Natural killer cell (primary cell): ENCODE results near the gene IPO4. TPM values are rescaled to one million over a fixed set of nuclear protein-coding genes. Genes with fewer than 3 reads are reported as not detected.

ENCODE experiments used
- ATAC-seq, 3 donors: fragments of 150-1000 bp in 2 of 3; fragments of 200-7000 bp in 1 of 3; cut with Tn5 transposase; 1 replicate in 1 of 3; 2 replicates in 2 of 3; pipeline ENCODE4 v1.10.0; 2021; ENCODE audit warnings: mild to moderate bottlenecking in 2 of 3, moderate library complexity in 2 of 3
- DNase-seq, 2 donors: peaks; one replicate each; pipeline versions ENCODE4 v3.0.0 to v3.0.0-alpha.2; 2013 to 2021; ENCODE audit warnings: mixed read lengths in 1 of 2
- H3K27ac ChIP-seq: one replicate; pipeline ENCODE4 v1.5.1; 2013; ENCODE audit warnings: mild to moderate bottlenecking, low read length
- H3K27me3 ChIP-seq: one replicate; pipeline ENCODE4 v1.6.1; 2013; ENCODE audit warnings: low read length; ENCODE audit not compliant: control insufficient read depth, insufficient read depth
- H3K36me3 ChIP-seq: one replicate; pipeline ENCODE4 v1.6.1; 2013; ENCODE audit warnings: low read length; ENCODE audit not compliant: control insufficient read depth, insufficient read depth
- H3K4me1 ChIP-seq: one replicate; pipeline ENCODE4 v1.6.1; 2013; ENCODE audit warnings: low read length; ENCODE audit not compliant: control insufficient read depth, insufficient read depth
- H3K4me3 ChIP-seq: one replicate; pipeline ENCODE4 v1.5.1; 2013; ENCODE audit warnings: low read length
- H3K9me3 ChIP-seq: one replicate; pipeline ENCODE4 v1.6.1; 2013; ENCODE audit warnings: low read length; ENCODE audit not compliant: control insufficient read depth, insufficient read depth
- H3K27ac Mint-ChIP-seq, 2 donors: one replicate each; pipeline ENCODE4 v1.8.0; 2022; ENCODE audit warnings: mild to moderate bottlenecking in 2 of 2, mixed read lengths in 2 of 2, moderate library complexity in 1 of 2
- H3K27me3 Mint-ChIP-seq, 2 donors: one replicate each; pipeline ENCODE4 v1.8.0; 2022; ENCODE audit warnings: low read depth in 2 of 2, mixed read lengths in 2 of 2
- H3K36me3 Mint-ChIP-seq: one replicate; pipeline ENCODE4 v1.8.0; 2022; ENCODE audit warnings: mixed read lengths
- H3K4me1 Mint-ChIP-seq, 2 donors: one replicate each; pipeline ENCODE4 v1.8.0; 2022; ENCODE audit warnings: mixed read lengths in 2 of 2
- H3K4me3 Mint-ChIP-seq: one replicate; pipeline ENCODE4 v1.8.0; 2022; ENCODE audit warnings: mild to moderate bottlenecking, moderate library complexity, mixed read lengths
- H3K9me3 Mint-ChIP-seq, 2 donors: one replicate each; pipeline ENCODE4 v1.8.0; 2022; ENCODE audit warnings: mixed read lengths in 2 of 2
- WGBS: methylation state at CpG from one replicate; pipeline ENCODE4 v1.1.7; 2013; ENCODE audit warnings: missing lambda C conversion rate; ENCODE audit not compliant: insufficient coverage; 5-methylcytosine and 5-hydroxymethylcytosine counted together
- intact Hi-C: fragments of 100-400 bp; cut with micrococcal nuclease; formaldehyde crosslinking; loops from one replicate; pipeline ENCODE4 v1.14.2; 2022
- total RNA-seq, 4 donors: library from RNA; stranded (reverse); fragments of 120-200 nt in 1 of 4; gene quantifications; one replicate each; pipeline versions ENCODE4 v1.2.3 to v1.2.4, GENCODE V29; 2013 to 2022
- TF ChIP-seq, protein P1 (sequence below): fragments of 200-600 bp; IDR thresholded peaks from one replicate; pipeline ENCODE4 v1.8.0; 2022; ENCODE audit warnings: antibody characterized with exemption

IPO4 gene
- total RNA-seq, 3 donors from 2014 or later (not counting 1 experiment from before 2014, with no cell fraction given), result 46.2 to 61.5 (median 51.9) TPM

DNA sequence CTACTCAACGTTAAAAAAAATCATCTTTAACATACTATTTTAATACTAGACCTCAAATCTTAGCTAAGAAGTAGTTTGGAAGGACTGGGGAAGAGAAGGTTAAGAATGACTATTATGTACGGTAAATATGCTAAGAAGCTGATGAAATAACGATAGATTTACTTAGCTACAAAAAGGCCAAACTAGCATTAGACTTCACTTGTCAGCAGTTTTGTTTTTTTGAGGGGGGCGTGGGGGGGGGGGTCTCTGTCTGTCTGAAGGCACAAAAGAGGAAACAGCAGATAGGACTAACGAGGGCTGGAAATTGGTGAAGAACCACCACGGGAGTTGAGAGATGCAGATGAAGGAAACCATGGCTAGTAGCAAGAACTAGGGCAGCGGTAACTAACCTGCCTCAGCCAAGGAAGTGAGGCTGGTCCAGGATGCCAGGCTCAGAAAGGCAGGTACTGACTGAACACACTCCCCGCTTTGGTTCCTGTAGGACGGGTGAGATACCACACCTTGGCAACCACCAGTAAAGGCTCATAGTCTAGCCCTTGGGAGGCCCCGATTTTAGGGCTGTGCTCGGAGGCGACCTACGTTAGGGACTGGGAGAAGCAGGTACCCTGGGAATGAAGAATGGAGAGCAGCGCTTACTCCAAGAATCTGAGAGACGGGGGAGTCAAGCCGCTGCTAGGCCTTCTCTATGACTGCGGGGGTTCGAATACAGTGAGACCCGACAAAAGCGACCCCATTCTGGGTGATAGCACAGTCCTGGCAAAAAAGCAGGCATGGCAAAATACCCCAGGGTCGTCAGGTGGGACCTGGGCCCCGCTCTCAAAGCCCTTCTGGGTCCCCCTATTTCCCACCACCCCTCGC is 42.9 kb upstream of the IPO4 start:
- Histone ChIP-seq H3K4me1 (peaks cover 24% of the 10 kb centered on the region), H3K27ac (peak overlapping the region; percentile 77), H3K4me3 (peak overlapping the region; percentile 71), H3K27me3 (no peaks in the 10 kb centered on the region), H3K9me3 (no peaks in the 10 kb centered on the region), H3K36me3 (peaks cover 27% of the 10 kb centered on the region)
- peaks cover 9% of the 10 kb centered on the region for H3K36me3 Mint-ChIP-seq
- peak overlapping the region; percentile 86 for H3K4me3 Mint-ChIP-seq
- H3K27me3 Mint-ChIP-seq, result no peaks in the 10 kb centered on the region
- peak overlapping the region; percentile 87 to 100 for H3K27ac Mint-ChIP-seq
- intact Hi-C loops, result loop anchor here (1.0 to 5.0 kb wide), 4 partner anchors 11 to 41 kb away; partner anchors contain the start of genes MDP1, RABGGTA, TINF2 and TM9SF1
- H3K4me1 Mint-ChIP-seq, result peaks cover 45 to 52% of the 10 kb centered on the region in 2 donors
- ATAC-seq, result no peak
- peak in 1 of 2 donors; percentile 53 for DNase-seq
- H3K9me3 Mint-ChIP-seq, result no peaks in the 10 kb centered on the region
- TF ChIP-seq, protein P1, sequence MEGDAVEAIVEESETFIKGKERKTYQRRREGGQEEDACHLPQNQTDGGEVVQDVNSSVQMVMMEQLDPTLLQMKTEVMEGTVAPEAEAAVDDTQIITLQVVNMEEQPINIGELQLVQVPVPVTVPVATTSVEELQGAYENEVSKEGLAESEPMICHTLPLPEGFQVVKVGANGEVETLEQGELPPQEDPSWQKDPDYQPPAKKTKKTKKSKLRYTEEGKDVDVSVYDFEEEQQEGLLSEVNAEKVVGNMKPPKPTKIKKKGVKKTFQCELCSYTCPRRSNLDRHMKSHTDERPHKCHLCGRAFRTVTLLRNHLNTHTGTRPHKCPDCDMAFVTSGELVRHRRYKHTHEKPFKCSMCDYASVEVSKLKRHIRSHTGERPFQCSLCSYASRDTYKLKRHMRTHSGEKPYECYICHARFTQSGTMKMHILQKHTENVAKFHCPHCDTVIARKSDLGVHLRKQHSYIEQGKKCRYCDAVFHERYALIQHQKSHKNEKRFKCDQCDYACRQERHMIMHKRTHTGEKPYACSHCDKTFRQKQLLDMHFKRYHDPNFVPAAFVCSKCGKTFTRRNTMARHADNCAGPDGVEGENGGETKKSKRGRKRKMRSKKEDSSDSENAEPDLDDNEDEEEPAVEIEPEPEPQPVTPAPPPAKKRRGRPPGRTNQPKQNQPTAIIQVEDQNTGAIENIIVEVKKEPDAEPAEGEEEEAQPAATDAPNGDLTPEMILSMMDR, result no peak
- WGBS, result 5% methylated on average over 20 of the region's 23 CpGs

DNA sequence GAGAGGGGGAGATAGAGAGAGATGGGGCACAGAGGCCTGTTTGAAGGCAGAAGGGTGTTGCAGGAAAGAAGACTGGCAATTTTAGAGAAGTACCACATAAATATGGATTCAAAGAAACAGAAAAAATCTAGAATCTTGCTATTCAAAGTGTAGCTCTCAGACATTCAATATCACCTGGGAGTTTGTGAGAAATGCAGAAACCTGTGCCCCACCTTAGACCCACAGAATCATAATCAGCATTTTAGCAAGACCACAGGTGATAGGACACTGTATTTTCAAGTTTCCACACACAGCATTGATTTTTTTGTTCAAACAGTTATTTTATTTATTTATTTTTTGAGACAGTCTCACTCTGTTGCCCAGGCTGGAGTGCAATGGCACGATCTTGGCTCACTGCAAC is 40.3 kb upstream of the IPO4 start:
- H3K4me1 Mint-ChIP-seq, result peaks cover 24 to 32% of the 10 kb centered on the region in 2 donors
- H3K9me3 Mint-ChIP-seq, result no peaks in the 10 kb centered on the region
- TF ChIP-seq, protein P1, result no peak
- no peak overlapping the region for H3K4me3 Mint-ChIP-seq
- peaks cover 24% of the 10 kb centered on the region for H3K4me1 ChIP-seq
- H3K36me3 Mint-ChIP-seq, result no peaks in the 10 kb centered on the region
- no peaks in the 10 kb centered on the region for H3K9me3 ChIP-seq
- DNase-seq, result no peak
- H3K27ac ChIP-seq, result no peak overlapping the region
- no peak for ATAC-seq
- H3K27me3 ChIP-seq, result no peaks in the 10 kb centered on the region
- intact Hi-C loops, result no loop called here
- no peak overlapping the region for H3K4me3 ChIP-seq
- no peak overlapping the region for H3K27ac Mint-ChIP-seq
- WGBS, result 56% methylated on average over 1 of the region's 1 CpG
- peaks cover 7% of the 10 kb centered on the region for H3K36me3 ChIP-seq
- H3K27me3 Mint-ChIP-seq, result no peaks in the 10 kb centered on the region

DNA sequence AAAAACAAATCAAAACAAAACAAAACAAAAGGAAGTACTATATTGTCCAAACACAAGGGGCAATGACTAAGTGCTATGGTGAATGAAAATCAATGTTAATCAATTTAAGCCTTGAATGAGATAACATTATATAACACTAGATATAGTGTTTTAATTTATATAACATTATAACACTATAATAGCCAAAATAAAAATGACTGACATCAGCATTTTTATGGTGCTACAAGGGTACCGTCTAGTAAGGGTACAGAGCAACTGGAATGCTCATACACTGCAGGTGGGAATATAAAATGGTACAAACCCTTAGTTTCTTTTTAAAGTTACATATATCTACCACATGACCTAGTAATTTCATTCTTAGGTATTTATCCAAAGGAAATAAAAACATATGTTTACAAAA is 37.9 kb upstream of the IPO4 start:
- H3K36me3 ChIP-seq, result peaks cover 7% of the 10 kb centered on the region
- no peaks in the 10 kb centered on the region for H3K9me3 Mint-ChIP-seq
- 83% methylated on average over 1 of the region's 1 CpG for WGBS
- no peaks in the 10 kb centered on the region for H3K9me3 ChIP-seq
- TF ChIP-seq, protein P1, result no peak
- no peak overlapping the region for H3K27ac ChIP-seq
- no peaks in the 10 kb centered on the region for H3K27me3 ChIP-seq
- H3K4me3 ChIP-seq, result no peak overlapping the region
- peaks cover 10 to 15% of the 10 kb centered on the region in 2 donors for H3K4me1 Mint-ChIP-seq
- DNase-seq (no peak), ATAC-seq (no peak)
- peak overlapping the region in 1 of 2 donors; percentile 32 for H3K27ac Mint-ChIP-seq
- H3K27me3 Mint-ChIP-seq, result no peaks in the 10 kb centered on the region
- no peaks in the 10 kb centered on the region for H3K36me3 Mint-ChIP-seq
- no peak overlapping the region for H3K4me3 Mint-ChIP-seq
- intact Hi-C loops, result no loop called here
- peaks cover 8% of the 10 kb centered on the region for H3K4me1 ChIP-seq
